NCI-H82 treated with DMSO at 0.1 percent for 48 hours (cell line): ENCODE results near the gene ANO4.

Experiments used
- DNase-seq: peaks from one replicate; lab custom pipeline; 2025; ENCODE audit not compliant: unreplicated experiment; lab: John Stamatoyannopoulos, UW

ANO4 gene

GRCh38 chr12:100794441-100795173 is at the start of gene ANO4:
TSS of gene ANO4 (plus strand) at chr12:100794776. CDS start at chr12:100901786, 107,010 bp downstream.
- DNase-seq: no peak

GRCh38 chr12:100745378-100746071 is 49.1 kb upstream of the ANO4 start:
- DNase-seq: no peak

- no peak for DNase-seq
These were observed 41.7 kb upstream of the ANO4 start for GRCh38 chr12:100752841-100753240.

- DNase-seq: no peak
These were observed 40.7 kb upstream of the ANO4 start for GRCh38 chr12:100753837-100754236.

- DNase-seq: no peak
These were observed 39.4 kb upstream of the ANO4 start for GRCh38 chr12:100755186-100755585.

GRCh38 chr12:100758083-100758482 is 36.5 kb upstream of the ANO4 start:
- DNase-seq: no peak

GRCh38 chr12:100767371-100767770 is 27.2 kb upstream of the ANO4 start:
- DNase-seq: no peak

- no peak for DNase-seq
These were observed 26.6 kb upstream of the ANO4 start for GRCh38 chr12:100767950-100768349.

GRCh38 chr12:100778967-100779590 is 15.5 kb upstream of the ANO4 start:
- DNase-seq: no peak

- no peak for DNase-seq
These were observed 5.4 kb upstream of the ANO4 start for GRCh38 chr12:100789146-100789545.

- no peak for DNase-seq
These were observed 4.6 kb upstream of the ANO4 start for GRCh38 chr12:100789975-100790374.

GRCh38 chr12:100790552-100790951 is 4.0 kb upstream of the ANO4 start:
- DNase-seq: no peak

GRCh38 chr12:100793182-100793581 is 1.4 kb upstream of the ANO4 start:
- DNase-seq: no peak

GRCh38 chr12:100795174-100795799 is 711 bp downstream of the ANO4 start:
- DNase-seq: no peak

- DNase-seq: no peak
These were observed 1.2 kb downstream of the ANO4 start for GRCh38 chr12:100795800-100796179.

- no peak for DNase-seq
These were observed 2.0 kb downstream of the ANO4 start for GRCh38 chr12:100796621-100797020.

- DNase-seq: no peak
These were observed 2.7 kb downstream of the ANO4 start for GRCh38 chr12:100797246-100797645.

GRCh38 chr12:100797786-100798185 is 3.2 kb downstream of the ANO4 start:
- no peak for DNase-seq

GRCh38 chr12:100798286-100799160 is 3.9 kb downstream of the ANO4 start:
- DNase-seq: no peak

GRCh38 chr12:100799770-100800169 is 5.2 kb downstream of the ANO4 start:
- no peak for DNase-seq

- DNase-seq: no peak
These were observed 6.1 kb downstream of the ANO4 start for GRCh38 chr12:100800723-100801122.
